Pancreas (tissue), 10 donors: ENCODE results near the gene ZNF697. TPM values are rescaled to one million over a fixed set of nuclear protein-coding genes. Genes with fewer than 3 reads are reported as not detected.
"Not testable (repeated sequence)": the region's sequence is repeated elsewhere in the genome, so short reads cannot be mapped to it uniquely, and the experiment has no call there.

Experiments used
- ATAC-seq, 4 donors: fragments of 200-7000 bp; cut with Tn5 transposase; one replicate each; pipeline versions ENCODE4 v1.8.0 to v1.9.1; 2020; ENCODE audit warnings: mild to moderate bottlenecking in 4 of 4, moderate library complexity in 4 of 4
- DNase-seq, 6 donors: peaks; one replicate each; pipeline ENCODE4 v3.0.0-alpha.2; 2020
- FAIRE-seq: peaks from 2 replicates; lab custom pipeline; 2012; peaks lifted over from hg19 to GRCh38; lab: Jason Lieb, UNC
- H3K27ac ChIP-seq, 4 donors: fragments of 200-600 bp; sonication (generic); 1 replicate in 3 of 4; 2 replicates in 1 of 4; pipeline versions ENCODE4 v1.5.0 to v1.8.0; 2020
- H3K27me3 ChIP-seq, 4 donors: fragments of 200-600 bp; one replicate each; pipeline ENCODE4 v1.8.0; 2021
- H3K36me3 ChIP-seq, 3 donors: fragments of 200-600 bp; sonication (generic) in 1 of 3; one replicate each; pipeline versions ENCODE4 v1.5.0 to v1.8.0; 2020 to 2021
- H3K4me1 ChIP-seq, 3 donors: fragments of 200-600 bp; one replicate each; pipeline ENCODE4 v1.8.0; 2021
- H3K4me3 ChIP-seq, 4 donors: fragments of 200-600 bp; sonication (generic) in 2 of 4; one replicate each; pipeline versions ENCODE4 v1.5.0 to v1.8.0; 2020 to 2021
- H3K9me3 ChIP-seq, 4 donors: fragments of 200-600 bp; one replicate each; pipeline ENCODE4 v1.8.0; 2021
- CTCF ChIP-seq, 4 donors: fragments of 200-600 bp; sonication (generic) in 3 of 4; IDR thresholded peaks; one replicate each; pipeline versions ENCODE4 v1.5.0 to v1.8.0; 2021; ENCODE audit warnings: antibody characterized with exemption in 4 of 4
- WGBS, 2 donors: extraction: QIAGEN DNeasy Blood & Tissue Kit; methylation state at CpG; one replicate each; pipeline ENCODE4 v1.1.7; 2013; 5-methylcytosine and 5-hydroxymethylcytosine counted together
- intact Hi-C, 3 donors: fragments of 100-400 bp; cut with DNase I; formaldehyde crosslinking; loops; one replicate each; pipeline versions ENCODE4 v1.11.1 to v1.14.2; 2022
- polyA plus RNA-seq, 2 donors: library from polyadenylated mRNA; stranded (reverse); fragments of 200-250 nt; gene quantifications; one replicate each; pipeline ENCODE4 v1.2.3, GENCODE V29; 2013
- total RNA-seq, 6 donors: library from RNA; stranded (reverse); fragmentation: NEBNext Ultra II Directional in 4 of 6; extraction: Animal tissue kit (Norgen Biotek cat#: 25700) in 4 of 6; gene quantifications; one replicate each; pipeline versions ENCODE4 v1.2.1 to v1.2.4, GENCODE V29; 2021 to 2023
- donor health status: healthy with polysubstance abuse.
- donor health status: DM: no; HTN: no; CAD: no; lungs with moderate emphysema.
- donor health status: DM: no; HTN: no; CAD: no.
- donor health status: control.
- donor health status: control.
- donor health status: Bipolar disorder and iron deficiency.
- donor health status: DM: yes; HTN: yes; CAD: no.
- donor health status: DM: no; HTN: no; CAD: no.
- donor health status: DM: no; HTN: no; CAD: no.
- donor health status: DM: yes; HTN: yes; CAD: no.

Gene ZNF697
- total and polyA plus RNA-seq, 8 donors = 1.3 to 5.9 (median 3.1) TPM

- no peak for ATAC-seq
- intact Hi-C loops = loop anchor here in 1 of 3 donors (5.0 kb wide), 1 partner anchor 41 kb away; no protein-coding TSS in a partner anchor
- DNase-seq = no peak
Measured at GRCh38 chr1:119621705-119622104, 26.4 kb downstream of the ZNF697 start.

GRCh38 chr1:119617751-119618691 lies 30.0 kb downstream of the ZNF697 start:
- H3K4me3 ChIP-seq = no peak overlapping the region
- WGBS, 2 donors = 42 to 43% methylated on average over 5 of the region's 5 CpGs
- peak overlapping the region in 2 of 4 donors; percentile 4 to 8 for H3K27ac ChIP-seq
- H3K9me3 ChIP-seq = no peaks in the 10 kb centered on the region
- peak; percentile 38 to 72 (median 59) for ATAC-seq
- no peak for FAIRE-seq
- TF ChIP-seq CTCF (IDR thresholded peaks at IDR 0.05) = no peak
- peaks cover 8 to 13% (median 8%) of the 10 kb centered on the region in 3 donors for H3K4me1 ChIP-seq
- H3K36me3 ChIP-seq = peaks cover 0 to 6% (median 0%) of the 10 kb centered on the region in 3 donors
- intact Hi-C loops = loop anchor here in 1 of 3 donors (5.0 kb wide), 1 partner anchor 44 kb away; no protein-coding TSS in a partner anchor
- H3K27me3 ChIP-seq = no peaks in the 10 kb centered on the region
- peak in 4 of 6 donors; percentile 34 to 61 (median 46) for DNase-seq

More at GRCh38 chr1:119621705-119622104, 26.4 kb downstream of the ZNF697 start:
- no peak for FAIRE-seq
- no peaks in the 10 kb centered on the region for H3K27me3 ChIP-seq
- no peak overlapping the region for H3K27ac ChIP-seq
- H3K4me1 ChIP-seq = peaks cover 8 to 13% (median 8%) of the 10 kb centered on the region in 3 donors
- peaks cover 0 to 18% (median 3%) of the 10 kb centered on the region in 3 donors for H3K36me3 ChIP-seq
- TF ChIP-seq CTCF (IDR thresholded peaks at IDR 0.05) = no peak
- WGBS, 2 donors = 79 to 84% methylated on average over 4 of the region's 4 CpGs
- H3K4me3 ChIP-seq = no peak overlapping the region
- no peaks in the 10 kb centered on the region for H3K9me3 ChIP-seq

GRCh38 chr1:119616748-119617147 lies 31.3 kb downstream of the ZNF697 start:
- not testable (repeated sequence) for FAIRE-seq, DNase-seq, H3K9me3 ChIP-seq, H3K36me3 ChIP-seq, ATAC-seq, H3K27me3 ChIP-seq, H3K27ac ChIP-seq, H3K4me3 ChIP-seq
- 90% methylated on average over 1 of the region's 1 CpG; no CpG with 5 or more reads in 1 of the 2 donors for WGBS, 2 donors
- H3K4me1 ChIP-seq = peaks cover 8 to 13% (median 8%) of the 10 kb centered on the region in 3 donors
- intact Hi-C loops = loop anchor here in 1 of 3 donors (5.0 kb wide), 1 partner anchor 46 kb away; no protein-coding TSS in a partner anchor

GRCh38 chr1:119615100-119615499 lies 33.0 kb downstream of the ZNF697 start:
- peaks cover 8 to 13% (median 8%) of the 10 kb centered on the region in 3 donors for H3K4me1 ChIP-seq
- not testable (repeated sequence) for H3K27me3 ChIP-seq, FAIRE-seq, H3K4me3 ChIP-seq, H3K27ac ChIP-seq, DNase-seq, ATAC-seq, H3K36me3 ChIP-seq, H3K9me3 ChIP-seq
- intact Hi-C loops = loop anchor here in 1 of 3 donors (5.0 kb wide), 1 partner anchor 47 kb away; no protein-coding TSS in a partner anchor
- WGBS, 2 donors = 71 to 95% methylated on average over 6 to 7 of the region's 7 CpGs

- FAIRE-seq = no peak
Measured at GRCh38 chr1:119613769-119614720, 34.0 kb downstream of the ZNF697 start.

More at GRCh38 chr1:119613769-119614720, 34.0 kb downstream of the ZNF697 start:
- Histone ChIP-seq H3K36me3 (no peaks in the 10 kb centered on the region), H3K27me3 (no peaks in the 10 kb centered on the region), H3K9me3 (no peaks in the 10 kb centered on the region), H3K27ac (no peak overlapping the region), H3K4me1 (peaks cover 8 to 12% (median 8%) of the 10 kb centered on the region in 3 donors), H3K4me3 (no peak overlapping the region)
- DNase-seq = peak; percentile 75 to 90 (median 84)
- peak; percentile 81 to 92 (median 88) for ATAC-seq
- intact Hi-C loops = loop anchor here in 1 of 3 donors (5.0 kb wide), 1 partner anchor 53 kb away; no protein-coding TSS in a partner anchor
- TF ChIP-seq CTCF (IDR thresholded peaks at IDR 0.05) = peak; percentile 59 to 77 (median 74)
- 50 to 53% methylated on average over 9 of the region's 9 CpGs for whole genome bisulfite sequencing, 2 donors
